ENCODE results near the gene CFAP53.

CFAP53 gene

GRCh38 chr18:50285631-50286321 is 19.5 kb upstream of the CFAP53 start:
- Histone ChIP-seq H4K8ac (ENCODE audit: low read length) (no peak overlapping the region), H3K9me3 (ENCODE audit: control insufficient read depth, low read length) (no peaks in the 10 kb centered on the region), H3K27me3 (ENCODE audit: control insufficient read depth in 1 of 2, insufficient read depth in 1 of 2, low read length in 2 of 2) (peaks cover 0 to 5% of the 10 kb centered on the region in 2 experiments), H2BK15ac (ENCODE audit: low read depth, poor library complexity, severe bottlenecking) (no peak overlapping the region), H2AK5ac (ENCODE audit: low read length, severe bottlenecking) (no peak overlapping the region), H2BK5ac (ENCODE audit: low read depth, low read length, poor library complexity, severe bottlenecking) (no peak overlapping the region), H3K4me3 (ENCODE audit: insufficient read depth in 1 of 2, low read depth in 1 of 2, low read length in 2 of 2) (peak overlapping the region in 1 of 2 experiments; percentile 96), H3K4me2 (ENCODE audit: low read length, poor library complexity, severe bottlenecking) (no peak overlapping the region), H3K4ac (ENCODE audit: low read depth in 1 of 2, low read length in 2 of 2) (peak overlapping the region in 1 of 2 experiments; percentile 46), H3K4me1 (ENCODE audit: control insufficient read depth, insufficient read depth, low read depth, low read length) (peaks cover 25% of the 10 kb centered on the region), H2AFZ (ENCODE audit: low read depth, low read length) (no peak overlapping the region), H2BK12ac (ENCODE audit: low read length in 2 of 2) (peak overlapping the region in 1 of 2 experiments; percentile 37), H3K18ac (ENCODE audit: low read depth in 1 of 2, low read length in 2 of 2) (no peak overlapping the region), H3K14ac (ENCODE audit: low read length in 2 of 2) (no peak overlapping the region), H3K79me1 (replicated peaks; ENCODE audit: low read length, poor library complexity, severe bottlenecking) (peaks cover 38% of the 10 kb centered on the region), H4K91ac (ENCODE audit: low read length) (peak overlapping the region; percentile 11), H3K27ac (ENCODE audit: low read length, poor library complexity, severe bottlenecking) (no peak overlapping the region), H3K36me3 (ENCODE audit: control insufficient read depth in 1 of 2, insufficient read depth in 2 of 2, low read depth in 1 of 2, low read length in 2 of 2) (peaks cover 33 to 45% of the 10 kb centered on the region in 2 experiments), H3K23ac (ENCODE audit: low read length in 2 of 2) (no peak overlapping the region), H3K9ac (ENCODE audit: low read length) (no peak overlapping the region), H2BK120ac (ENCODE audit: low read depth, low read length) (no peak overlapping the region)
- 97% methylated on average over 23 of the region's 24 CpGs for WGBS
- no peak for DNase-seq

- no peak overlapping the region for H2AK5ac ChIP-seq (ENCODE audit: low read length, severe bottlenecking)
- no peak overlapping the region for H2BK5ac ChIP-seq (ENCODE audit: low read depth, low read length, poor library complexity, severe bottlenecking)
- H3K27me3 ChIP-seq (ENCODE audit: control insufficient read depth in 1 of 2, insufficient read depth in 1 of 2, low read length in 2 of 2) = no peaks in the 10 kb centered on the region
- H3K36me3 ChIP-seq (ENCODE audit: control insufficient read depth in 1 of 2, insufficient read depth in 2 of 2, low read depth in 1 of 2, low read length in 2 of 2) = peaks cover 33 to 45% of the 10 kb centered on the region in 2 experiments
- no peak overlapping the region for H2BK15ac ChIP-seq (ENCODE audit: low read depth, poor library complexity, severe bottlenecking)
- H3K9ac ChIP-seq (ENCODE audit: low read length) = no peak overlapping the region
- no peak for DNase-seq
- peaks cover 38% of the 10 kb centered on the region for H3K79me1 ChIP-seq (replicated peaks; ENCODE audit: low read length, poor library complexity, severe bottlenecking)
- no peak overlapping the region for H3K14ac ChIP-seq (ENCODE audit: low read length in 2 of 2)
- H3K4ac ChIP-seq (ENCODE audit: low read depth in 1 of 2, low read length in 2 of 2) = no peak overlapping the region
- peaks cover 25% of the 10 kb centered on the region for H3K4me1 ChIP-seq (ENCODE audit: control insufficient read depth, insufficient read depth, low read depth, low read length)
- no peak overlapping the region for H3K4me3 ChIP-seq (ENCODE audit: insufficient read depth in 1 of 2, low read depth in 1 of 2, low read length in 2 of 2)
- H3K9me3 ChIP-seq (ENCODE audit: control insufficient read depth, low read length) = no peaks in the 10 kb centered on the region
- WGBS = 99% methylated on average over 13 of the region's 13 CpGs
- no peak overlapping the region for H4K91ac ChIP-seq (ENCODE audit: low read length)
- no peak overlapping the region for H4K8ac ChIP-seq (ENCODE audit: low read length)
- H3K27ac ChIP-seq (ENCODE audit: low read length, poor library complexity, severe bottlenecking) = no peak overlapping the region
- H3K4me2 ChIP-seq (ENCODE audit: low read length, poor library complexity, severe bottlenecking) = no peak overlapping the region
- H3K18ac ChIP-seq (ENCODE audit: low read depth in 1 of 2, low read length in 2 of 2) = no peak overlapping the region
- H3K23ac ChIP-seq (ENCODE audit: low read length in 2 of 2) = no peak overlapping the region
- no peak overlapping the region for H2BK12ac ChIP-seq (ENCODE audit: low read length in 2 of 2)
- no peak overlapping the region for H2AFZ ChIP-seq (ENCODE audit: low read depth, low read length)
- H2BK120ac ChIP-seq (ENCODE audit: low read depth, low read length) = no peak overlapping the region
These were observed 18.8 kb upstream of the CFAP53 start for GRCh38 chr18:50285071-50285470.

- Histone ChIP-seq H3K4me2 (ENCODE audit: low read length, poor library complexity, severe bottlenecking) (no peak overlapping the region), H3K14ac (ENCODE audit: low read length in 2 of 2) (no peak overlapping the region), H2AFZ (ENCODE audit: low read depth, low read length) (no peak overlapping the region), H3K4ac (ENCODE audit: low read depth in 1 of 2, low read length in 2 of 2) (no peak overlapping the region), H3K23ac (ENCODE audit: low read length in 2 of 2) (no peak overlapping the region), H3K9ac (ENCODE audit: low read length) (no peak overlapping the region), H3K18ac (ENCODE audit: low read depth in 1 of 2, low read length in 2 of 2) (no peak overlapping the region), H2BK12ac (ENCODE audit: low read length in 2 of 2) (no peak overlapping the region), H4K8ac (ENCODE audit: low read length) (no peak overlapping the region), H3K9me3 (ENCODE audit: control insufficient read depth, low read length) (no peaks in the 10 kb centered on the region), H4K91ac (ENCODE audit: low read length) (no peak overlapping the region), H3K4me3 (ENCODE audit: insufficient read depth in 1 of 2, low read depth in 1 of 2, low read length in 2 of 2) (no peak overlapping the region), H2BK15ac (ENCODE audit: low read depth, poor library complexity, severe bottlenecking) (no peak overlapping the region), H3K79me1 (replicated peaks; ENCODE audit: low read length, poor library complexity, severe bottlenecking) (peaks cover 38% of the 10 kb centered on the region), H2BK120ac (ENCODE audit: low read depth, low read length) (no peak overlapping the region), H3K4me1 (ENCODE audit: control insufficient read depth, insufficient read depth, low read depth, low read length) (peaks cover 29% of the 10 kb centered on the region), H2AK5ac (ENCODE audit: low read length, severe bottlenecking) (no peak overlapping the region), H3K27ac (ENCODE audit: low read length, poor library complexity, severe bottlenecking) (no peak overlapping the region), H2BK5ac (ENCODE audit: low read depth, low read length, poor library complexity, severe bottlenecking) (no peak overlapping the region), H3K36me3 (ENCODE audit: control insufficient read depth in 1 of 2, insufficient read depth in 2 of 2, low read depth in 1 of 2, low read length in 2 of 2) (peaks cover 33 to 45% of the 10 kb centered on the region in 2 experiments), H3K27me3 (ENCODE audit: control insufficient read depth in 1 of 2, insufficient read depth in 1 of 2, low read length in 2 of 2) (no peaks in the 10 kb centered on the region)
- DNase-seq = no peak
- WGBS = 96% methylated on average over 15 of the region's 15 CpGs
These were observed 18.1 kb upstream of the CFAP53 start for GRCh38 chr18:50284255-50284885.

DNA sequence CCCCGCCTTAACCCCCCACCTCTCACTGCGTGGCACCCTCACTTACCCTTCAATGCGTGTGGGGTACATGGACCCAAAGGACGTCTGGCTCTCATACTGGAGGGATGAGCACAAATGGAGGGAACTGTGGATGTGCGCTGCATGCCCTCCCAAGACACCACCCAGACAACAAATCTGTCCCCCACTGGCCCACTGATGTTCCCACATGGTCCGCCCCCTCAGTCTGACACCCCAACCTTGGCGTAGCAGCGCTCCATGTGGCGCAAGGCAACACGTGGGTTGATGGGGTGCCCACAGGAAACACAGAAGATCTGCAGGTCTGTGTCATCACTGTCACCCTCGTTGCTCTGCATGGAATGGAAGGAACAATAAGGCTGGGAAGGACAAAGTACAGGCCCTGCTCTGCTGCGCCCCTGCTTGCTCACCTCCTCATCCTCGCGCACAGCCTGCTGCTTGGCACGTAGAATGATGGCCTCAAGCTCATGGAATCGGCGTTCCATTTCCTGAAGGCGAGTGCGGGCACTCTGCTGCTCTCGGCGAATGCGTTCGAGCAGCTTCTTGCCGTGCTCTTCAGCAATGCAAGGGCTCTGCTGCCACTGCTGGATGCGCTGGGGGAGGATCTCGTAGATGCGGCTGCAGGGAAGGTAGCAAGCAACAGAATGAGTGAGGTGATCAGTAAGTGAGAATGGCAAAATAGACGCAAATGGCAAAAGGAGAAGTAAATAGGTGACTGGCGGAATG is 17.3 kb upstream of the CFAP53 start:
- H3K4ac ChIP-seq (ENCODE audit: low read depth in 1 of 2, low read length in 2 of 2) = no peak overlapping the region
- WGBS = 97% methylated on average over 29 of the region's 29 CpGs
- H3K4me2 ChIP-seq (ENCODE audit: low read length, poor library complexity, severe bottlenecking) = no peak overlapping the region
- no peaks in the 10 kb centered on the region for H3K9me3 ChIP-seq (ENCODE audit: control insufficient read depth, low read length)
- H3K14ac ChIP-seq (ENCODE audit: low read length in 2 of 2) = no peak overlapping the region
- H3K4me1 ChIP-seq (ENCODE audit: control insufficient read depth, insufficient read depth, low read depth, low read length) = peaks cover 29% of the 10 kb centered on the region
- H3K4me3 ChIP-seq (ENCODE audit: insufficient read depth in 1 of 2, low read depth in 1 of 2, low read length in 2 of 2) = no peak overlapping the region
- no peak overlapping the region for H2BK120ac ChIP-seq (ENCODE audit: low read depth, low read length)
- H4K8ac ChIP-seq (ENCODE audit: low read length) = no peak overlapping the region
- no peak overlapping the region for H3K27ac ChIP-seq (ENCODE audit: low read length, poor library complexity, severe bottlenecking)
- H2BK15ac ChIP-seq (ENCODE audit: low read depth, poor library complexity, severe bottlenecking) = no peak overlapping the region
- no peaks in the 10 kb centered on the region for H3K27me3 ChIP-seq (ENCODE audit: control insufficient read depth in 1 of 2, insufficient read depth in 1 of 2, low read length in 2 of 2)
- H3K36me3 ChIP-seq (ENCODE audit: control insufficient read depth in 1 of 2, insufficient read depth in 2 of 2, low read depth in 1 of 2, low read length in 2 of 2) = peaks cover 41 to 45% of the 10 kb centered on the region in 2 experiments
- H2BK12ac ChIP-seq (ENCODE audit: low read length in 2 of 2) = no peak overlapping the region
- H3K9ac ChIP-seq (ENCODE audit: low read length) = no peak overlapping the region
- no peak for DNase-seq
- peaks cover 38% of the 10 kb centered on the region for H3K79me1 ChIP-seq (replicated peaks; ENCODE audit: low read length, poor library complexity, severe bottlenecking)
- no peak overlapping the region for H2AK5ac ChIP-seq (ENCODE audit: low read length, severe bottlenecking)
- H2BK5ac ChIP-seq (ENCODE audit: low read depth, low read length, poor library complexity, severe bottlenecking) = no peak overlapping the region
- no peak overlapping the region for H2AFZ ChIP-seq (ENCODE audit: low read depth, low read length)
- no peak overlapping the region for H3K23ac ChIP-seq (ENCODE audit: low read length in 2 of 2)
- H4K91ac ChIP-seq (ENCODE audit: low read length) = no peak overlapping the region
- no peak overlapping the region for H3K18ac ChIP-seq (ENCODE audit: low read depth in 1 of 2, low read length in 2 of 2)

All from mesenchymal stem cell (in vitro differentiated cells and primary cell).